IPS DF 6.9 (cell line): ENCODE data around the gene SH3GLB2.

Experiments used
- DNase-seq: peaks from one replicate; pipeline ENCODE4 v3.0.0-alpha.2; 2013; ENCODE audit warnings: low read depth, low spot score
- H3K27ac ChIP-seq: one replicate; pipeline ENCODE4 v1.5.1; 2013; ENCODE audit warnings: low read length, control low read depth
- H3K27me3 ChIP-seq: 2 replicates; pipeline ENCODE4 v1.6.1; 2013; ENCODE audit warnings: mild to moderate bottlenecking, low read length; ENCODE audit not compliant: control insufficient read depth, insufficient read depth
- H3K36me3 ChIP-seq: 2 replicates; pipeline ENCODE4 v1.6.1; 2013; ENCODE audit warnings: low read length; ENCODE audit not compliant: control insufficient read depth, insufficient read depth
- H3K4me1 ChIP-seq: 2 replicates; pipeline ENCODE4 v1.6.1; 2013; ENCODE audit warnings: low read length; ENCODE audit not compliant: control insufficient read depth, insufficient read depth
- H3K4me3 ChIP-seq: 2 replicates; pipeline ENCODE4 v1.5.1; 2013; ENCODE audit warnings: mild to moderate bottlenecking, low read length
- H3K9me3 ChIP-seq: 2 replicates; pipeline ENCODE4 v1.6.1; 2013; ENCODE audit warnings: low read length, inconsistent platforms; ENCODE audit not compliant: control insufficient read depth, insufficient read depth
- WGBS: extraction: QIAGEN DNeasy Blood & Tissue Kit; methylation state at CpG from one replicate; pipeline ENCODE4 v1.1.7; 2013; ENCODE audit warnings: mixed read lengths, missing lambda C conversion rate; ENCODE audit not compliant: insufficient read length, insufficient coverage; 5-methylcytosine and 5-hydroxymethylcytosine counted together

The SH3GLB2 gene

GRCh38 chr9:129032541-129033159, 4.5 kb upstream of the SH3GLB2 start:
- DNase-seq: no peak
- no peaks in the 10 kb centered on the region for H3K36me3 ChIP-seq
- no CpG with 5 or more reads among the region's 12 CpGs for WGBS
- no peak overlapping the region for H3K4me3 ChIP-seq
- H3K9me3 ChIP-seq: no peaks in the 10 kb centered on the region
- no peak overlapping the region for H3K27ac ChIP-seq
- no peaks in the 10 kb centered on the region for H3K27me3 ChIP-seq
- H3K4me1 ChIP-seq: 0 out of 2 replicates have a peak, but pooled peaks cover 3% of the 10 kb centered on the region

- Histone ChIP-seq H3K9me3 (no peaks in the 10 kb centered on the region), H3K4me1 (0 out of 2 replicates have a peak, but pooled peaks cover 1% of the 10 kb centered on the region), H3K27me3 (no peaks in the 10 kb centered on the region), H3K36me3 (no peaks in the 10 kb centered on the region), H3K27ac (no peak overlapping the region), H3K4me3 (no peak overlapping the region)
- DNase-seq: no peak
- WGBS: no CpG with 5 or more reads among the region's 4 CpGs
These were observed 3.4 kb upstream of the SH3GLB2 start for GRCh38 chr9:129031514-129031913.

- DNase-seq: no peak
- H3K9me3 ChIP-seq: no peaks in the 10 kb centered on the region
- no peak overlapping the region for H3K27ac ChIP-seq
- H3K4me1 ChIP-seq: 0 out of 2 replicates have a peak, but pooled peaks cover 1% of the 10 kb centered on the region
- H3K36me3 ChIP-seq: no peaks in the 10 kb centered on the region
- no peaks in the 10 kb centered on the region for H3K27me3 ChIP-seq
- H3K4me3 ChIP-seq: no peak overlapping the region
These were observed 2.1 kb upstream of the SH3GLB2 start for GRCh38 chr9:129030191-129030590.

GRCh38 chr9:129027685-129028191, 393 bp downstream of the SH3GLB2 start:
- DNase-seq: no peak
- Histone ChIP-seq H3K27ac (no peak overlapping the region), H3K9me3 (no peaks in the 10 kb centered on the region), H3K36me3 (no peaks in the 10 kb centered on the region), H3K4me3 (peak overlapping the region; percentile 66; the same call in 1 of the 2 replicates), H3K4me1 (0 out of 2 replicates have a peak, but pooled peaks cover 3% of the 10 kb centered on the region), H3K27me3 (no peaks in the 10 kb centered on the region)
- no CpG with 5 or more reads among the region's 47 CpGs for WGBS

DNA sequence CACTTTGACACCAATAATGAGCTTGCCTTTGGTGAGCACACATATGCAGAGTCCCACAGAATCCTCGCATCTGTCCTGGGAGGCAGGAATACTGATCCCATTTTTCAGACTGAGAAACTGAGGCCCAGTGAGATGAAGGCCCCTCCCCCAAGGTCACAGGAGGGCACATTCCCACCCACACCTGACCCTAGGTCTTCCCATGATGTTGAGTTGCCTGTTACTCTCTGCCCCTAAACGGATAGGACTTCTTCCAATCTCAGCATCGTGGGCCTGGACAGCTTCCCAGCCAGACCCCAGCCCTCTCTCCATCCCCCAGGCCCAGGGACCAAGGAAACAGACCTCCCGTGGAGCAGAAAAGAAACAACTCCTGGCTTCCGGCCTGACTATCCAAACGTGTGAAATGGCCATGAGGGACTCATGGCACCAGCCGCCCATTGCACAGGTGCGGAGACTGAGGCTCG, 877 bp downstream of the SH3GLB2 start:
- no peaks in the 10 kb centered on the region for H3K9me3 ChIP-seq
- H3K36me3 ChIP-seq: no peaks in the 10 kb centered on the region; the same call in 1 of the 2 replicates
- 0 out of 2 replicates have a peak, but pooled peaks cover 3% of the 10 kb centered on the region for H3K4me1 ChIP-seq
- H3K27ac ChIP-seq: no peak overlapping the region
- WGBS: no CpG with 5 or more reads among the region's 9 CpGs
- no peak for DNase-seq
- H3K4me3 ChIP-seq: peak overlapping the region; percentile 66; the same call in 1 of the 2 replicates
- H3K27me3 ChIP-seq: no peaks in the 10 kb centered on the region

DNA sequence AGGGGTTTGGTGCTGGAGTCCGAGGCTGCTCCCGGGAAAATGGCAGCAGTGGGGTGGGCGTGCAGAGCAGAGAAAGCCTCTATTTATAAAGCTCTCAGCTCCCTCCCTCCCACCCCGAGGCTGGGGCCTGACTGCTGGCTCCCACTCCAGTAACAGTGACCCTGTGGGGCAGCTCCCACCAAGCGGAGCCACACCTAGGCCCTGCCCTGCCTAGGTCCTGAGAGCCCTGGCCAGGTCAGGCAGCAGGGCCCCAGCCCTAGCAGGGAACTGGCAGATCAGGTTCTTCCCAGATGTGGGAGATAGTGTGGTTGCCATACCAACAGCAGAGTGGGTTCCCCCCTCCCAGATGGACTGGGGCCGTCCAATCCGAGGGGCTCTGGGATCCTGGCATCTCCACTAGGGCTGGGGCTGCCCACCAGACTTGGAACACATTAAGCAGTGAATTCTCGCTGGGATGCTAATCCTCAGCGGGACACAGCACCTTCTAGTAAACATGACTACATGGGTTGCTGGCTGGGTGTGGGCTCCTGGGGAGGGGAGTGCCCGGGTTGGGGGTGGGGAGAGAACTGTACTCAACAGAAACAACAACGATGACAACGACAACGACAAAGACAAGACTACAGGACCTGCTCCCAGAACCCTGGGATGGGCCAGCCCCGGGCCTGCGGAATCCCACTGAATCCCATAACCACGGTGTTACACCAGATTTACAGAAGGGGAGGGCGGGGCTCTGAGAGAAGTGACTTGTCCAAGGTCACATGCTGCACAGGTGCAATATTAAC, 1.5 kb downstream of the SH3GLB2 start:
- WGBS: no CpG with 5 or more reads among the region's 17 CpGs
- H3K27me3 ChIP-seq: no peaks in the 10 kb centered on the region
- no peaks in the 10 kb centered on the region for H3K9me3 ChIP-seq
- DNase-seq: no peak
- no peak overlapping the region for H3K4me3 ChIP-seq
- no peaks in the 10 kb centered on the region; the same call in 1 of the 2 replicates for H3K36me3 ChIP-seq
- no peak overlapping the region for H3K27ac ChIP-seq
- H3K4me1 ChIP-seq: 0 out of 2 replicates have a peak, but pooled peaks cover 3% of the 10 kb centered on the region

GRCh38 chr9:129023908-129024233, 4.3 kb downstream of the SH3GLB2 start:
- WGBS: no CpG with 5 or more reads among the region's 4 CpGs
- H3K36me3 ChIP-seq: no peaks in the 10 kb centered on the region; the same call in 1 of the 2 replicates
- H3K27ac ChIP-seq: no peak overlapping the region
- H3K4me1 ChIP-seq: 0 out of 2 replicates have a peak, but pooled peaks cover 3% of the 10 kb centered on the region
- no peak overlapping the region for H3K4me3 ChIP-seq
- H3K9me3 ChIP-seq: no peaks in the 10 kb centered on the region
- no peaks in the 10 kb centered on the region for H3K27me3 ChIP-seq
- no peak for DNase-seq

GRCh38 chr9:129023036-129023907, 4.9 kb downstream of the SH3GLB2 start:
- no peaks in the 10 kb centered on the region; the same call in 1 of the 2 replicates for H3K36me3 ChIP-seq
- no peaks in the 10 kb centered on the region for H3K27me3 ChIP-seq
- 0 out of 2 replicates have a peak, but pooled peaks cover 3% of the 10 kb centered on the region for H3K4me1 ChIP-seq
- no peak for DNase-seq
- no CpG with 5 or more reads among the region's 16 CpGs for WGBS
- H3K27ac ChIP-seq: no peak overlapping the region
- no peak overlapping the region for H3K4me3 ChIP-seq
- H3K9me3 ChIP-seq: no peaks in the 10 kb centered on the region

- no CpG with 5 or more reads among the region's 9 CpGs for WGBS
- Histone ChIP-seq H3K4me3 (no peak overlapping the region), H3K36me3 (no peaks in the 10 kb centered on the region; the same call in 1 of the 2 replicates), H3K27ac (no peak overlapping the region), H3K9me3 (no peaks in the 10 kb centered on the region), H3K4me1 (0 out of 2 replicates have a peak, but pooled peaks cover 2% of the 10 kb centered on the region), H3K27me3 (no peaks in the 10 kb centered on the region)
- no peak for DNase-seq
These were observed 6.1 kb downstream of the SH3GLB2 start for GRCh38 chr9:129022037-129022436.

DNA sequence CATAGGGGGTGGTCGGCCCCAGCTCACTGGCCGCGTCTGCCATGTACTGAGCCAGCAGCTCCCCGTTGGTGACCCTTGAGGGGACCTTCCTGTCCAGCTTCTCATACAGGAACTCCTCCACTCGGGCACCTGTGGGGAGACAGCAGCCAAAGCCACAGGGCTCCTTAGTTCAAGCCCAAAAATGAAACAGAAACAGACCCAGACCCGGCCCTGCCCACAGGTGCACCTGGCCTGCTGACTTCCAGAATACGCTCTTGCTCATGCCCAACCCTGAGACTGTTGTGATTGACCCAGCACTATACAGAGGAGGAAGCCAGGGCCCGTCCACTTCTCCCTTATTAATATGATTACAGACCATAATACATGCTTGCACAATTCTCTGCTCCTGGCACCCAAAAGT, 7.0 kb downstream of the SH3GLB2 start:
- no CpG with 5 or more reads among the region's 8 CpGs for WGBS
- Histone ChIP-seq H3K4me1 (0 out of 2 replicates have a peak, but pooled peaks cover 2% of the 10 kb centered on the region), H3K36me3 (no peaks in the 10 kb centered on the region; the same call in 1 of the 2 replicates), H3K4me3 (no peak overlapping the region), H3K27ac (no peak overlapping the region), H3K9me3 (no peaks in the 10 kb centered on the region), H3K27me3 (no peaks in the 10 kb centered on the region)
- DNase-seq: no peak
